ENCODE measurements around the gene CLCN5.

The CLCN5 gene

GRCh38 chrX:49912861-49913260 lies 9.5 kb upstream of the CLCN5 start:
- no peak overlapping the region for H3K4me3 Mint-ChIP-seq
- H3K27ac Mint-ChIP-seq = no peak overlapping the region
- peaks cover 12% of the 10 kb centered on the region for H3K4me1 Mint-ChIP-seq (ENCODE audit: low read depth)
- H3K9me3 Mint-ChIP-seq = no peaks in the 10 kb centered on the region
- peaks cover 37% of the 10 kb centered on the region for H3K27me3 Mint-ChIP-seq
- no peaks in the 10 kb centered on the region for H3K36me3 Mint-ChIP-seq (ENCODE audit: low read depth)
- no peak for DNase-seq

DNA sequence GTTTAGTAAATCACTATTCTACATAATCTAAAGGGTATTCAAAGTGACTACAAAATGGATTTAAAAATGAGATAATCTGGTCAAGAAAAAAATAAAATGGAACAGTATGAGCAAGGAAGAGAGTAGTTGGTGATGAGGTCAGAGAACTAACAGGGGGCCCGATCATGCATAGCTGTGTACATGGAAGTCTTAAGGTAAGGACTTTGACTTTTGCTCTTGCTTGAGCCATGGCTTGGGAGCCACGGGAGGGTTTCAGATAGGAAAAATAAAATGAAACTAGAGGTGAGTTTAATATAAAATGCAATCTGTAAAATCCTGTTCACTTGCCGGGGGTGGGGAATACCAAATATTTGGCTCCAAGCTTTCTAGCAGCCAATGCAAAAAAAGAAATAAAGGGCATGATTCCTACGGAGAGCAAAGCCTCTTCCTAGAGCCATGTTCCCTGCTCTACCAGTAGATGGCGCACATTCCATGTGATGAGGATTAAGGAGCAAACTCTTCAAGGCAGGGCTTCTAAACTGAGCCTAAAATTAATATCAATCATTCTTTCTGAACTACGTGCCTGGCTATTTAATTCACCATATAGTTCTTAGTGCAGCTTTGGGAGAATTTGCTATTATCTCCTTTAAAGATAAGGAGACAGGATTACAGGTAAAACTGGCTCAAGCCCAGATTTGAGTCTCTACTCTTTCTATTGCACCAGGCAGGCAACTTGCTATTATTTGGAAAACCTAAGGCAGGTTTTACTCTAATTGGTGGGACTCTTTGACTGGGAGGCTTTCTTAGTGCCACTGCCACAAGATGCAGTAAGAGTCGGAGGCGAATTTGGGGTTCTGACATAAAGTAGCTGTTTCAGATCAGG lies 6.8 kb upstream of the CLCN5 start:
- H3K36me3 Mint-ChIP-seq (ENCODE audit: low read depth) = no peaks in the 10 kb centered on the region

DNA sequence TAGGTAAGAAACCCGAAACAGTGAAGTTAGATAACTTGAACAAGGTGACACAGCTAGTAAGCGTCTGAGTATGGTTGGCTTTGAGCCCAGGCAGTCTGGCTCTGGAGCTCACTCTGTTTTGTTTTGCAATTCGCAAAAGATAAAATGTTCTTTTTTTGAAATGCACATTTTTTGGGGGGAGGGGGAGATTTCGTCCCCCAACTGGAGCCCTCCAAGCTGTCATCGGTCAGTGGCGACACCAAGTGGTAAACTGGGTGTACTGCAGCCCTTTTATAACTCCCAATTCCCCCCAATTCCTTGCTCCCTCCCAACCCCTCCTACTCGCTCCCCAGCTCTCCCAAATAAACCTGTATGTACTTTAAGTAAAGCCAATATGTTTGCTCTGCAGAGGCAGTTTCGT lies 2.8 kb upstream of the CLCN5 start:
- H3K36me3 Mint-ChIP-seq (ENCODE audit: low read depth) = no peaks in the 10 kb centered on the region
- H3K27ac Mint-ChIP-seq = no peak overlapping the region
- H3K4me1 Mint-ChIP-seq (ENCODE audit: low read depth) = peaks cover 15% of the 10 kb centered on the region
- no peaks in the 10 kb centered on the region for H3K9me3 Mint-ChIP-seq
- peaks cover 35% of the 10 kb centered on the region for H3K27me3 Mint-ChIP-seq
- DNase-seq = no peak
- no peak overlapping the region for H3K4me3 Mint-ChIP-seq

More for the DNA sequence above, 6.8 kb upstream of the CLCN5 start:
- no peak for DNase-seq
- Mint-ChIP-seq H3K9me3 (no peaks in the 10 kb centered on the region), H3K27me3 (peaks cover 34% of the 10 kb centered on the region), H3K27ac (no peak overlapping the region), H3K4me1 (ENCODE audit: low read depth) (peaks cover under 1% of the 10 kb centered on the region), H3K4me3 (no peak overlapping the region)

DNA sequence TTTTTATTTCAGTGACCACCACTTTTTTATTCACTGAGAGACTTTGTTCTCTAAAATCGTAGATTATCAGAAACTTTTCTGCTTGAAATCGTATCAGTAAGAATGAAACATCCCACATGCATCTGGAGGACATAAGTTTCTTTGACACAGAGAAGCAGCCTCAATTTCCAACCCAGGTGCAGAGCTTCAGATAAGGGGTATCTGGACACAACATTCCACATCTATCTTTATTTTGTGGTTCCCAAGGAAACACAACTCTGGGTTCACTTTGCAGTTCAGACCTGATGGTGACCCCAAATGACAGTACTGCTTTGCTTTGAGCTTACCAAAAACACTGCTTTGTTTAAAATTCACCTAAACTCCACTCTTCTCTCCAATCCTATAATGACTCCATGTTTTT lies 1.3 kb upstream of the CLCN5 start:
- Mint-ChIP-seq H3K4me3 (no peak overlapping the region), H3K36me3 (ENCODE audit: low read depth) (peaks cover 6% of the 10 kb centered on the region), H3K4me1 (ENCODE audit: low read depth) (peaks cover 17% of the 10 kb centered on the region), H3K9me3 (no peaks in the 10 kb centered on the region), H3K27ac (no peak overlapping the region), H3K27me3 (peaks cover 39% of the 10 kb centered on the region)
- no peak for DNase-seq

- H3K4me1 Mint-ChIP-seq (ENCODE audit: low read depth) = peaks cover 17% of the 10 kb centered on the region
- H3K36me3 Mint-ChIP-seq (ENCODE audit: low read depth) = peaks cover 12% of the 10 kb centered on the region
- DNase-seq = no peak
- no peak overlapping the region for H3K4me3 Mint-ChIP-seq
- no peak overlapping the region for H3K27ac Mint-ChIP-seq
- H3K27me3 Mint-ChIP-seq = peaks cover 27% of the 10 kb centered on the region
- H3K9me3 Mint-ChIP-seq = no peaks in the 10 kb centered on the region
Measured at GRCh38 chrX:49925176-49925575, 2.8 kb downstream of the CLCN5 start.

DNA sequence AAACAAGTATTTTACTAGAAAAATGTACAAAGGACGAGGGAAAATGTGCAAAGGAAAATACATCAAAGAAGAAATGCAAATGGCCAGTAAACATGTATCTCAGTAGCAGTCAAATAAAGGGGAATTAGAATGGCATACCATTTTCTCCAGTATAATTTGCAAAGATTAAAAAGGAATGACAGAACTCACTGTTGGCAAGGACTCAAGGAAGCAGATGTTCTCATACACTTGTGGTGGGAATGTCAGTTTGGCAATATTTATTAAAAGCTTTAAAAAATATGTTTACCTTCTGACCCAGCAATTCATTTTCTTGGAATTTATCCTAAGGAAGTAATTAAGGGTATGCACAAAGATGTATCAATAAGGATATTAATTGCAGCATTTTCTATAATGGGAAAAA lies 7.6 kb downstream of the CLCN5 start:
- no peak for DNase-seq
- Mint-ChIP-seq H3K27ac (no peak overlapping the region), H3K4me3 (no peak overlapping the region), H3K36me3 (ENCODE audit: low read depth) (peaks cover 12% of the 10 kb centered on the region), H3K4me1 (ENCODE audit: low read depth) (peaks cover 6% of the 10 kb centered on the region), H3K9me3 (no peaks in the 10 kb centered on the region), H3K27me3 (peaks cover 26% of the 10 kb centered on the region)

GRCh38 chrX:49932791-49933190 lies 10.4 kb downstream of the CLCN5 start:
- DNase-seq = no peak
- no peaks in the 10 kb centered on the region for H3K36me3 Mint-ChIP-seq (ENCODE audit: low read depth)
- H3K27ac Mint-ChIP-seq = no peak overlapping the region
- H3K4me3 Mint-ChIP-seq = no peak overlapping the region
- peaks cover 23% of the 10 kb centered on the region for H3K27me3 Mint-ChIP-seq
- no peaks in the 10 kb centered on the region for H3K9me3 Mint-ChIP-seq
- peaks cover 6% of the 10 kb centered on the region for H3K4me1 Mint-ChIP-seq (ENCODE audit: low read depth)

DNA sequence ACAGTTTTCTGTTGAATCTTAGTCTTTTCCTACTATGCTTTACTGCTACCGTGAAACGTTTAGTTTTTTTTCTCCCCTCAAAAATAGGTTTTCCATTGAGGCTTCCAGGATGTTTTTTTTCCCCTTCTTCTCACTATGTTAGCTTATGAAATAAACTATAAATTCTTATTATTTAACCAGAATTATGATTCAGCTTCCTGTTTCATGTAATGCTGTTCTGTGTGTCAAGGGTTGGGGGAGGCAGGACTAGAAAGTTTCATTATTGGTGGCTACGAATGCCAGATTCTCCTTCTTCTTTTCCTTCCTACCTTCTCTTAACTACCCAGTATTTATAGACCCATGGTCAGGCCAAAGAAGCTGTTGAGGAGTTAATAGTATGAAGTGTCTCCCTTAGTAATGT lies 11.8 kb downstream of the CLCN5 start:
- peaks cover 6% of the 10 kb centered on the region for H3K4me1 Mint-ChIP-seq (ENCODE audit: low read depth)
- H3K27me3 Mint-ChIP-seq = peaks cover 23% of the 10 kb centered on the region
- H3K4me3 Mint-ChIP-seq = no peak overlapping the region
- H3K9me3 Mint-ChIP-seq = no peaks in the 10 kb centered on the region
- H3K27ac Mint-ChIP-seq = no peak overlapping the region
- no peaks in the 10 kb centered on the region for H3K36me3 Mint-ChIP-seq (ENCODE audit: low read depth)
- DNase-seq = no peak

GRCh38 chrX:49934729-49935128 lies 12.3 kb downstream of the CLCN5 start:
- no peak overlapping the region for H3K4me3 Mint-ChIP-seq
- DNase-seq = no peak
- H3K27me3 Mint-ChIP-seq = peaks cover 23% of the 10 kb centered on the region
- H3K4me1 Mint-ChIP-seq (ENCODE audit: low read depth) = peaks cover 6% of the 10 kb centered on the region
- H3K9me3 Mint-ChIP-seq = no peaks in the 10 kb centered on the region
- H3K36me3 Mint-ChIP-seq (ENCODE audit: low read depth) = no peaks in the 10 kb centered on the region
- H3K27ac Mint-ChIP-seq = no peak overlapping the region

DNA sequence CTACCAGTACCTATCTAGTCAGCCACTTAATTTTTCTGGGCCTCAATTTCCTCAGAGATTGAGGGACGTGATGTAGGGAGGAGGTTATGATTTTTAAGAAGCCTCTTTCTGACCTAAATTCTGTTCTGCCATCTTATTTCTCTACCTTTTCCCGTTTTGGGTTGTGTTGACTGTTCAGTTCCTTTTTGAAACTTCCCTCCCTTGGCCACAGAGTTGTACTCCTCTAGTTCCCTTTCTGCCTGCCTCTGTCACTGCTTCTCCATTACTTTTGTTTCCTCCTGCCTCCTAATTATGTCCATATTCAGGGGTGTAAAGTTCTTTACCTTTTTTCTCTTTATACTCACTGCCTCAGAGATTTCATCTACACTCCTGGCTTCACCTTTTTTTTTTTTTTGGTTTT lies 25.4 kb downstream of the CLCN5 start:
- Mint-ChIP-seq H3K9me3 (no peaks in the 10 kb centered on the region), H3K4me3 (no peak overlapping the region), H3K27ac (no peak overlapping the region), H3K36me3 (ENCODE audit: low read depth) (no peaks in the 10 kb centered on the region), H3K27me3 (peaks cover 11% of the 10 kb centered on the region), H3K4me1 (ENCODE audit: low read depth) (no peaks in the 10 kb centered on the region)
- no peak for DNase-seq

- no peak for DNase-seq
- H3K4me3 Mint-ChIP-seq = no peak overlapping the region
- no peaks in the 10 kb centered on the region for H3K9me3 Mint-ChIP-seq
- H3K27ac Mint-ChIP-seq = no peak overlapping the region
- H3K36me3 Mint-ChIP-seq (ENCODE audit: low read depth) = no peaks in the 10 kb centered on the region
- no peaks in the 10 kb centered on the region for H3K4me1 Mint-ChIP-seq (ENCODE audit: low read depth)
- H3K27me3 Mint-ChIP-seq = peaks cover 16% of the 10 kb centered on the region
Measured at GRCh38 chrX:49949961-49950360, 27.6 kb downstream of the CLCN5 start.

GRCh38 chrX:49951524-49952193 lies 29.3 kb downstream of the CLCN5 start:
- H3K27me3 Mint-ChIP-seq = peaks cover 20% of the 10 kb centered on the region
- H3K27ac Mint-ChIP-seq = no peak overlapping the region
- no peaks in the 10 kb centered on the region for H3K4me1 Mint-ChIP-seq (ENCODE audit: low read depth)
- no peaks in the 10 kb centered on the region for H3K36me3 Mint-ChIP-seq (ENCODE audit: low read depth)
- DNase-seq = no peak
- no peaks in the 10 kb centered on the region for H3K9me3 Mint-ChIP-seq
- H3K4me3 Mint-ChIP-seq = no peak overlapping the region

GRCh38 chrX:49956313-49956712 lies 33.9 kb downstream of the CLCN5 start:
- Mint-ChIP-seq H3K9me3 (no peaks in the 10 kb centered on the region), H3K4me3 (no peak overlapping the region), H3K36me3 (ENCODE audit: low read depth) (no peaks in the 10 kb centered on the region), H3K27ac (no peak overlapping the region), H3K4me1 (ENCODE audit: low read depth) (no peaks in the 10 kb centered on the region), H3K27me3 (peaks cover 17% of the 10 kb centered on the region)
- no peak for DNase-seq

GRCh38 chrX:49958727-49959485 lies 36.5 kb downstream of the CLCN5 start:
- no peaks in the 10 kb centered on the region for H3K9me3 Mint-ChIP-seq
- no peak overlapping the region for H3K27ac Mint-ChIP-seq
- H3K4me3 Mint-ChIP-seq = no peak overlapping the region

DNA sequence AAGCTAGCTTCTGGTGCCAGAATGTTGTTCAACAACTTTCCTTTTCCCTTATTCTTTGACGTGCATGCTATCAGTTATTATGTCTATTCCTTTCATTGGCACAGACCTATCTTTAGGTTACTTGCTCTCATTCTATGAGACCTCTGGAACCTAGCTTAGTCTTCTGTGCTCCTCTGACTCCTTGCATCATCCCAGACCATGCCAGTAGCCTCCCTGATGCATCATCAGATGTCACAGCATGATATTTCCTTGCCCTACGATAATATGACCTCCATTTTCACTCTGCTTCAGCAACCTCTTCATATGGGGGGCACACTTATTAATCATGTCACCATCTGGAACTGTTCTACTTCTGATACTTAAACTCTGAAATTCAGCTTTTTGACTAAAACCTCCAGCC lies 37.2 kb downstream of the CLCN5 start:
- Mint-ChIP-seq H3K36me3 (ENCODE audit: low read depth) (no peaks in the 10 kb centered on the region), H3K27me3 (peaks cover 17% of the 10 kb centered on the region), H3K27ac (no peak overlapping the region), H3K4me3 (no peak overlapping the region), H3K4me1 (ENCODE audit: low read depth) (no peaks in the 10 kb centered on the region), H3K9me3 (no peaks in the 10 kb centered on the region)
- DNase-seq = no peak

More at GRCh38 chrX:49958727-49959485, 36.5 kb downstream of the CLCN5 start:
- H3K4me1 Mint-ChIP-seq (ENCODE audit: low read depth) = no peaks in the 10 kb centered on the region
- no peak for DNase-seq
- peaks cover 21% of the 10 kb centered on the region for H3K27me3 Mint-ChIP-seq
- H3K36me3 Mint-ChIP-seq (ENCODE audit: low read depth) = no peaks in the 10 kb centered on the region

All from activated T-cell treated with anti-CD3 and anti-CD28 coated beads, Interleukin-2, amount 50 U/mL, for 24 hours (primary cell).